Fibroblast of lung (primary cell): Measurements from ENCODE around the gene RIPOR2. TPM values are rescaled to one million over a fixed set of nuclear protein-coding genes. Genes with fewer than 3 reads are reported as not detected.
"Not testable (repeated sequence)": the region's sequence is repeated elsewhere in the genome, so short reads cannot be mapped to it uniquely, and the experiment has no call there.

Source experiments
- DNase-seq, 2 donors: peaks; one replicate each; pipeline versions ENCODE4 v3.0.0 to v3.0.0-alpha.2; 2010; ENCODE audit warnings: low read depth in 2 of 2
- H2AFZ ChIP-seq: 2 replicates; pipeline ENCODE4 v1.5.1; 2012; ENCODE audit warnings: low read length, control low read depth, inconsistent platforms
- H3K27ac ChIP-seq: 2 replicates; pipeline ENCODE4 v1.5.1; 2011; ENCODE audit warnings: low read length, control low read depth; ENCODE audit not compliant: insufficient read depth
- H3K27me3 ChIP-seq: 2 replicates; pipeline ENCODE4 v1.5.1; 2011; ENCODE audit warnings: mild to moderate bottlenecking, low read length; ENCODE audit not compliant: control insufficient read depth, insufficient read depth
- H3K36me3 ChIP-seq: 2 replicates; pipeline ENCODE4 v1.5.1; 2011; ENCODE audit warnings: low read length; ENCODE audit not compliant: control insufficient read depth, insufficient read depth
- H3K4me1 ChIP-seq: 2 replicates; pipeline ENCODE4 v1.5.1; 2011; ENCODE audit warnings: low read length; ENCODE audit not compliant: control insufficient read depth, insufficient read depth; ENCODE audit errors: extremely low read depth
- H3K4me2 ChIP-seq: 2 replicates; pipeline ENCODE4 v1.5.1; 2011; ENCODE audit warnings: low read length, control low read depth; ENCODE audit not compliant: insufficient read depth; ENCODE audit errors: extremely low read depth
- H3K4me3 ChIP-seq, 4 experiments: fragments of 200-600 bp in 1 of 4; sonication (generic) in 1 of 4; replicated peaks in 1 of 4; 2 replicates each; pipeline ENCODE4 v1.5.1; 2011 to 2016; ENCODE audit warnings: low read length in 4 of 4, low read depth in 3 of 4, mild to moderate bottlenecking in 3 of 4, control low read depth in 2 of 4, inconsistent platforms in 1 of 4, mixed read lengths in 1 of 4; ENCODE audit not compliant: insufficient read depth in 1 of 4; ENCODE audit errors: control extremely low read depth in 1 of 4
- H3K79me2 ChIP-seq: 2 replicates; pipeline ENCODE4 v1.5.1; 2012; ENCODE audit warnings: mild to moderate bottlenecking, low read length, inconsistent platforms; ENCODE audit not compliant: control insufficient read depth, insufficient read depth
- H3K9ac ChIP-seq: 2 replicates; pipeline ENCODE4 v1.5.1; 2011; ENCODE audit warnings: mild to moderate bottlenecking, low read length, control low read depth; ENCODE audit not compliant: insufficient read depth
- H3K9me3 ChIP-seq: 2 replicates; pipeline ENCODE4 v1.5.1; 2012; ENCODE audit warnings: low read depth, low read length; ENCODE audit not compliant: control insufficient read depth, insufficient read depth
- H4K20me1 ChIP-seq: 2 replicates; pipeline ENCODE4 v1.5.1; 2011; ENCODE audit warnings: low read length; ENCODE audit not compliant: control insufficient read depth, insufficient read depth; ENCODE audit errors: extremely low read depth
- CTCF ChIP-seq, 2 donors: IDR thresholded peaks in 1 of 2; conservative IDR thresholded peaks in 1 of 2; 1 replicate in 1 of 2; 2 replicates in 1 of 2; pipeline ENCODE4 v1.5.1; 2011 to 2012; ENCODE audit warnings: low read length in 2 of 2, control low read depth in 1 of 2, inconsistent platforms in 1 of 2, low read depth in 1 of 2, mild to moderate bottlenecking in 1 of 2
- EZH2 ChIP-seq: IDR thresholded peaks from 2 replicates; pipeline ENCODE4 v1.5.1; 2012; ENCODE audit warnings: low read length, control low read depth, mild to moderate bottlenecking; ENCODE audit errors: missing control alignments
- polyA plus RNA-seq, 2 donors: library from polyadenylated mRNA; depleted of rRNA in 1 of 2; stranded (reverse) in 1 of 2; unstranded in 1 of 2; fragments of >200 nt; gene quantifications; 2 replicates each; pipeline ENCODE4 v1.2.1, GENCODE V29; 2011 to 2012; ENCODE audit warnings: missing spikeins in 1 of 2
- total RNA-seq: library from RNA; depleted of rRNA; stranded (reverse); fragments of >200 nt; gene quantifications from 2 replicates; pipeline ENCODE4 v1.2.1, GENCODE V29; 2014

The RIPOR2 gene
- total and polyA plus RNA-seq, 2 donors (not counting 1 experiment from before 2014, with no cell fraction given), result 3.5 to 3.6 TPM

GRCh38 chr6:24881376-24881775, 54.4 kb downstream of the RIPOR2 start:
- H3K9me3 ChIP-seq, result no peaks in the 10 kb centered on the region
- H3K9ac ChIP-seq, result no peak overlapping the region
- no peak overlapping the region for H3K27ac ChIP-seq
- H2AFZ ChIP-seq, result no peak overlapping the region
- no peak for TF ChIP-seq CTCF (conservative IDR thresholded peaks at IDR 0.05 in 1 of 2, IDR thresholded peaks at IDR 0.05 in 1 of 2; ENCODE audit: low read depth in 1 of 2, low read length in 2 of 2)
- TF ChIP-seq EZH2, result no peak
- H3K4me3 ChIP-seq, result no peak overlapping the region
- H3K4me2 ChIP-seq, result no peak overlapping the region
- H3K4me1 ChIP-seq, result peaks cover 6% of the 10 kb centered on the region
- DNase-seq, result no peak
- no peaks in the 10 kb centered on the region for H3K36me3 ChIP-seq
- no peaks in the 10 kb centered on the region for H4K20me1 ChIP-seq
- H3K79me2 ChIP-seq, result no peaks in the 10 kb centered on the region
- H3K27me3 ChIP-seq, result no peaks in the 10 kb centered on the region

- no peak for DNase-seq
- H4K20me1 ChIP-seq, result no peaks in the 10 kb centered on the region
- no peak overlapping the region for H3K4me3 ChIP-seq
- H3K4me2 ChIP-seq, result no peak overlapping the region
- no peaks in the 10 kb centered on the region for H3K79me2 ChIP-seq
- no peak overlapping the region for H2AFZ ChIP-seq
- TF ChIP-seq EZH2 (no peak), CTCF (conservative IDR thresholded peaks at IDR 0.05 in 1 of 2, IDR thresholded peaks at IDR 0.05 in 1 of 2; ENCODE audit: low read depth in 1 of 2, low read length in 2 of 2) (no peak)
- H3K27ac ChIP-seq, result no peak overlapping the region
- H3K9ac ChIP-seq, result no peak overlapping the region
- no peaks in the 10 kb centered on the region for H3K36me3 ChIP-seq
- peaks cover 6% of the 10 kb centered on the region for H3K4me1 ChIP-seq
- H3K27me3 ChIP-seq, result no peaks in the 10 kb centered on the region
- H3K9me3 ChIP-seq, result no peaks in the 10 kb centered on the region
Observed at GRCh38 chr6:24880451-24880850, 55.3 kb downstream of the RIPOR2 start.

GRCh38 chr6:24879351-24879750, 56.4 kb downstream of the RIPOR2 start:
- no peak for DNase-seq
- Histone ChIP-seq H3K9ac (no peak overlapping the region), H3K79me2 (no peaks in the 10 kb centered on the region), H3K9me3 (no peaks in the 10 kb centered on the region), H2AFZ (no peak overlapping the region), H3K36me3 (no peaks in the 10 kb centered on the region), H3K27me3 (no peaks in the 10 kb centered on the region), H3K27ac (no peak overlapping the region), H3K4me2 (no peak overlapping the region), H4K20me1 (no peaks in the 10 kb centered on the region), H3K4me1 (peaks cover 6% of the 10 kb centered on the region), H3K4me3 (no peak overlapping the region)
- TF ChIP-seq EZH2 (no peak), CTCF (conservative IDR thresholded peaks at IDR 0.05 in 1 of 2, IDR thresholded peaks at IDR 0.05 in 1 of 2; ENCODE audit: low read depth in 1 of 2, low read length in 2 of 2) (no peak)

GRCh38 chr6:24877747-24878146, 58.0 kb downstream of the RIPOR2 start:
- not testable (repeated sequence) for H3K4me2 ChIP-seq, DNase-seq, H3K4me1 ChIP-seq, H3K9me3 ChIP-seq, H3K79me2 ChIP-seq, H2AFZ ChIP-seq, H3K4me3 ChIP-seq, H3K27ac ChIP-seq, H3K36me3 ChIP-seq, H4K20me1 ChIP-seq, H3K9ac ChIP-seq, H3K27me3 ChIP-seq
